GM19455 (cell line): ENCODE data around the gene DHX58.

Experiments used
- ATAC-seq: cut with Tn5 transposase; IDR thresholded peaks from one replicate; pipeline ENCODE4 v1.9.1; 2021; ENCODE audit not compliant: unreplicated experiment

DHX58 gene

GRCh38 chr17:42056635-42057034 is 55.9 kb downstream of the DHX58 start:
- no peak for ATAC-seq

GRCh38 chr17:42055496-42055895 is 57.0 kb downstream of the DHX58 start:
- ATAC-seq: no peak

DNA sequence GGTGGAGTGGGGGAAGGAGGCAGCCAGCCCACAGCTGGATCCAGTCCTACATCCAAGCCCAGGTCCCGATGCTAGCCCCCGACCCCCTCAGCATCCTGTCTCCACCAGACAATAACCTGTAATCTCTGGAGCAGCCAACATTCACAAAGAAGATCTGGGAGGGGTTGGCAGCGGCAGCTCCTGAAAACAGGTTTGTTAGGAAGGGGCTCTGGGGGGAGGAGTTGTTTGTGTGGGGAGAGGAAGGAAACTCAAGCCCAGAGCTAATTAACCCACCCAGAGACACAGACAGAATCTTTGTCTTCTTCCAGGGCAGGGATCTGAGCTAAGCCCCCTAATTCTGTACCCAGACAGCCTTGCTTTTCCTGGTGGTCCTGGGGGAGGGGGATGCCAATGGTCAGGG is 57.5 kb downstream of the DHX58 start:
- ATAC-seq: no peak

DNA sequence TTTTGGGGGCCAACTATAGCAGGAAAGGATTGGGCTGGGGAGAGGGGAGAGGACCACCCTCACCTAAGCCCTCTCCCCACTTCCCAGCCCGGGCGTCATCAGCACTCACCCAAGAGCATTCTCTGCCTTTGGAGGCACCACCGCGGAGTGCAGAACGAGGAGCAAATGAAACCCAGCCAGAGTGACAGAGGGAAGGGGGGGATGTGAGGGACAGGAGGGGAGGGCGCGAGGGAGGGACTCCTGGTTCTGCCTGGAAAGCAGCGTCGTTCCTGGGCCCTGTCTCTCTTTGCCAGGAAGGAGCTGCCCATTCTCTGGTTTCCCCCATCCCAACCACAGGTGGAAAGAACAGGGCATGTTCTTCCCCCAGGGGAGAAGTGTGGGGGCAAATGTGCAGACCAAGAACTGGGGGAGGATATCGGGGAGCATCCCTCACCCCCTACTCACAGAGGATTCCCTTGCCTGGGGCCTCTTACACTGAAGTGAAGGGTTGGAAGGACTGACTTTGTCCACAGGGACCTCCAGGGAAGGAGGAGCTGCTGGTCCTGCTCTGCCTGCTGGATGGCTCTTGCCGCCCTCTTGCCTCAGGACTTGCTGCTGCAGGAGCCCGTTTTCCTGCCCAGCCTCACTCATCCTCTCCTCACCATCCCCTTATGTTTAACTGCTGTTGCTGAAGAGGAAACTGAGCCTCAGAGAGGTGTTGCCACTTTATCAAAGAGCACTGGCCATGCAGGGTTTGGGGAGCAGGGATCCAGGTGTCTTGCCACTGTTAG is 58.6 kb downstream of the DHX58 start:
- no peak for ATAC-seq

DNA sequence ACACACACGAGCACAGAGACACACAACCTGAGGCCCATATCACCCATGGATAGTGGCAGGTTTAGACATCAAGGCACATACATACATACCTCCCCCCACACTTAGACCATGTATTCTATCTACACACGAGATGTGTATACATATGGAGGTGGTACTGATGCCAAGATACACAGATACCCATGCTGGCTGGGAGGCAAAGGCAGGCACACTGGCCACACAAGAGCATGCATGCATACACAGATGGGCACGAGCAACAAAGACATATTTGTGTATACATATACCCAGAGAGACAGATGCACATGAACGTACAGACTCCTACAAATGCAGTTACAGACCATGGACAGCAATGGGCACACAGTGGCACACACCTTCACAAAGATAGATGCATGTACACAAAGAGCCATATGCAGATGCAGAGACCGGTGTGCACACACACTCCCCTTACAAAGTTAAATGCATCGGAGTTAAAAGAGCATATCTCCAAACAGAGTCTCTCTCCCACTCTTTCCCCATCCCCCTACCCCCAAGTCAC is 60.1 kb downstream of the DHX58 start:
- ATAC-seq: no peak

- no peak for ATAC-seq
These were observed 60.9 kb downstream of the DHX58 start for GRCh38 chr17:42051645-42052044.
